NCI-H1694 treated with DMSO at 0.1 percent for 48 hours (cell line): ENCODE results near the gene ARCN1.

Experiments
- DNase-seq: peaks from one replicate; lab custom pipeline; 2025; lab: John Stamatoyannopoulos, UW

Gene ARCN1

DNA sequence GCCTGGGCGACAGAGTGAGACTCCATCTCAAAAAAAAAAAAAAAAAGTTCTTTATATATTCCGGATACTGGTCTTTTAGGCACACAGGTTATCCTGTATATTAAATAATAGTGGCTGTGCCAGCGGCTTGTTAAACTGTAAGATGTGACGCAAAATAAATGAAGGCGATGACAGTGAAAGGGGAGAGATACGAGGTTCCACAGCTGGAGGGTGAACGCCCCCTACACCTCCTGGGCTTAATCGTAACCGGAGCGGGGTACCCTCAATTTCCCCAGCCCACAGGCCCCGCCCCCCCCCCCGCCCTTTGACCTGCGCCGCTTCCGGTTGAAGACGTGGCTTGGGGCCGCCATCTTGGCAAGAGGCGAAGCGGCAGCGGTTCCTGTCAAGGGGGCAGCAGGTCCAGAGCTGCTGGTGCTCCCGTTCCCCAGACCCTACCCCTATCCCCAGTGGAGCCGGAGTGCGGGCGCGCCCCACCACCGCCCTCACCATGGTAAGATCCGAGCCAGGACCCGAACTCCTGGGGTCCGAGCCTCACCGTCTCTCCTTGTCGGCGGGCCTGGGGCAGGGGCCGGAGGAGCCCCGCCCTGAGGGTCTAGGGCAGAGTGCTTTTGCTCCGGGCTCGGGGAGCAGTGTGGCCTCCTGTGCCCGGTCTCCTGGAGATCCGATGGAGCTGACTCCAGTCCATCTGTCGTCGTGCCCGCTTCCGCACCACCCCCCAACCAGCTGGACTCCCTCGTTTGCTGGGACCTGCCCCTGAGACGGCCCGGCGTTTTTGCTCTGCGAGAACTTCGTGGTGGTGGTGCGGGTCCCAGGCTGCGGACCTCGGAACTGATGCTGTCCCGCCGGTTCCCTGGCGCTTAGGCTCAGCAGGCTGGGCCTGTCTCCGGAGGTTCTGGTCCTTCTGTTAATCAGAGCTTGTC is at the start of gene ARCN1:
TSS of gene ARCN1 (plus strand) at position 349 of the 920 bp plus-strand sequence. CDS start at position 488, 139 bp downstream.
- peak; percentile 5 for DNase-seq

DNA sequence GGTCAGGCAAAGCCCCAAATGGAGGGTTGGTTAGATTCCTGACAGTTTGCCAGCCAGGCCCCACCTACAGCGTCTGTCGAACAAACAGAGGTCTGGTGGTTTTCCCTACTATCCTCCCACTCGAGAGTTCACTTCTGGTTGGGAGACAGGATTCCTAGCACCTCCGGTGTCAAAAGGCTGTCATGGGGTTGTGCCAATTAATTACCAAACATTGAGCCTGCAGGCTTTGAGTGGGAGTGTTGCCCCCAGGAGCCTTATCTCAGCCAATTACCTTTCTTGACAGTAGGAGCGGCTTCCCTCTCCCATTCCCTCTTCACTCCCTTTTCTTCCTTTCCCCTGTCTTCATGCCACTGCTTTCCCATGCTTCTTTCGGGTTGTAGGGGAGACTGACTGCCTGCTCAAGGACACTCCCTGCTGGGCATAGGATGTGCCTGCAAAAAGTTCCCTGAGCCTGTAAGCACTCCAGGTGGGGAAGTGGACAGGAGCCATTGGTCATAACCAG is 49.6 kb upstream of the ARCN1 start:
- DNase-seq: no peak

DNA sequence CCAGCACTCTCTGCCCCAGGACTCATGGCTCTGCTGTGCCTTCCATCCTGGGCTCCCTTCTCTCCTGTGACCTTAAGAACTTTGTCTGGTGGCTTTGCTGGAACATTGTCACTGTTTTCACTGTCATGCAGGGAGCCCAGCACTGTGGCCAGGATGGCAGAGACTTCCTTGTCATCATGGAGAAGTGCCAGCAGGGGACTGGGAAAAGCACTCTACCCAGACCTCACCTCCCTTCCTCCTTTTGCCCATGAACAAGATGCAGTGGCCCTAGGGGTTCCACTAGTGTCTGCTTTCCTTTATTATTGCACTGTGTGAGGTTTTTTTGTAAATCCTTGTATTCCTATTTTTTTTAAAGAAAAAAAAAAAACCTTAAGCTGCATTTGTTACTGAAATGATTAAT is 47.9 kb upstream of the ARCN1 start:
- no peak for DNase-seq

DNA sequence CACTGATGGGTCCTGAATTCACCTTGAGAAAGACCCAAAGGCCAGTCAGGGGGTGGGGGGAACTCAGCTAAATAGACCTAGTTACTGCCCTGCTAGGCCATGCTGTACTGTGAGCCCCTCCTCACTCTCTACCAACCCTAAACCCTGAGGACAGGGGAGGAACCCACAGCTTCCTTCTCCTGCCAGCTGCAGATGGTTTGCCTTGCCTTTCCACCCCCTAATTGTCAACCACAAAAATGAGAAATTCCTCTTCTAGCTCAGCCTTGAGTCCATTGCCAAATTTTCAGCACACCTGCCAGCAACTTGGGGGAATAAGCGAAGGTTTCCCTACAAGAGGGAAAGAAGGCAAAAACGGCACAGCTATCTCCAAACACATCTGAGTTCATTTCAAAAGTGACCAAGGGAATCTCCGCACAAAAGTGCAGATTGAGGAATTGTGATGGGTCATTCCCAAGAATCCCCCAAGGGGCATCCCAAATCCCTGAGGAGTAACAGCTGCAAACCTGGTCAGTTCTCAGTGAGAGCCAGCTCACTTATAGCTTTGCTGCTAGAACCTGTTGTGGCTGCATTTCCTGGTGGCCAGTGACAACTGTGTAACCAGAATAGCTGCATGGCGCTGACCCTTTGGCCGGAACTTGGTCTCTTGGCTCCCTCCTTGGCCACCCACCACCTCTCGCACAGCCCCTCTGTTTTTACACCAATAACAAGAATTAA is 47.3 kb upstream of the ARCN1 start:
- DNase-seq: no peak

DNA sequence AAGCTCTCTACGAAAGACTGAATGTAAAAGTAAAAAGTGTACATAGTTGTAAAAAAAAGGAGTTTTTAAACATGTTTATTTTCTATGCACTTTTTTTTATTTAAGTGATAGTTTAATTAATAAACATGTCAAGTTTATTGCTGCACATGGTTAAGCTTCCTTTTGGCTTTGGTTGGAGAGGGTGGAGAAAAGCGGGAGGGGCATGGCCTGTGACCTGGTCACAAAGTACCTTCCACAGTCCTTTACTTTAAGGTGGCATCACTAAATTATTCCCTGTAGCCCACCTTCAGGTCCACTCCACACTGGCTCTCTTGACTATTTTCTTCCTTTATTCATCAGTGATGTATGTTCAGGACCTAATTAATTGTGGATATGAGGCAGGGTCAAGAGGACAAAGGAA is 45.5 kb upstream of the ARCN1 start:
- no peak for DNase-seq

DNA sequence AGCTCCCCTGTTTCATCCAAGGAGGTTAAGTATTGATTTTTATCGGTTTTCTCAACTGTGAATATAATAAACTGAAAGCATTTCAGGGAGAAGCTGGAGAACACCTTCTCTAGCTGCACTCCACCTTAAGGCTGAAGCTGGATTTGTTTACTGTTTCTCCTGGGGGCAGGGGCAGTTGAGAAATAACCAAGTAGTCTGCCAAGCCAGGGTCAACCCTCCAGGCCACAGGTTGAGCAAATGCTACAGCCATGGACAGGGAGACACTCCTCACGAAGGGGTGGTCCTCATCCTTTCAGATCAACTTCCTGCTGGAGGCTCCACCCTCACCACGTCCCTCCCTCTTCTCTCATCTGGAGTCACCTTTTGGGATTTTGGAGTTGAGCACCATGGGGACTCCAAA is 45.1 kb upstream of the ARCN1 start, which contains the start of gene TTC36:
TSS of gene TTC36 (plus strand) at position 366 of the 400 bp plus-strand sequence. CDS start at position 387, 21 bp downstream.
- no peak for DNase-seq

DNA sequence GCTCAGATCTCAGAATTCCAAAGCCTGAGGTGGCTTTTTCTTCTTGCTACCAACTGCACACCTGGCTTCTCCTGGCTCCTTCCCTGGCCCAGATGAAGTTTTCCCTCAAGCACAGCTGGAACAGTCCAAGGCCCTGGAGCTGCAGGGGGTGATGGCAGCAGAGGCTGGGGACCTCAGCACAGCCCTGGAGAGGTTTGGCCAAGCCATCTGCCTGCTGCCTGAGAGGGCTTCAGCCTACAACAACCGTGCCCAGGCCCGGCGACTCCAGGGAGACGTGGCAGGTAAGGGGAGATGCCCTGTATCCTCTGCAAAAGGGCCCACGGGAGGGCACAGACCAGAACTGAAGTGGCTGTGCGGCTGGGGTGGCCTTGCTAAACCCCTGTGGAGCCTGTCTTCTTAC is 43.7 kb upstream of the ARCN1 start:
- DNase-seq: no peak

DNA sequence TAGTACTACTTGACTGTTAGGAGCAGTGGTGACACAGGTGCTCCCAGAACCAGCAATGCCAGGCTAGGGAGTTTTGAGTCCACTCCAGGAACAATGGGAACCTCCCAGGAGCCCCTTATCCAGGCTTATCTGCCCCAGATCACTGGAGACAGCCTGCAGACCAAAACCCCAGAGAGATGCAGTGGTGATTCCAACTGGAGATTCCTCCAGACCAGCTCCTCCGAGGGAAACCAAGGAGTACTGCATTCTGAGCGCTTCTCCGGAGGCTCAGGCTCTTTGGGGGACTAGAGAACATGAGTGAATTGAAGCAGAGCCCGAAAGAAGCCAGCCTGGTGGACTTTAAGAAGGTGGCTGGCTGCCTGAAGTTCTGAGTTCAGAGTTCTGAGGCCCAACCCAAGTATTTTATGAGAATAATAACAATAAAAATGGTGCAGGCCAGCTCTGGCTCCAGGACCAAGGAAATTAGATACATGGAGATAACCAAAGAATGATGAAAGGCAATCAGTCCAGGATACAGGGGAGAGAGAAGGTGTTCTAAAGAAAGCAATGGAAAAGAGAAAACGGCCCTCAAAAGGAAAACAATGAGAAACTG is 42.5 kb upstream of the ARCN1 start:
- DNase-seq: no peak

DNA sequence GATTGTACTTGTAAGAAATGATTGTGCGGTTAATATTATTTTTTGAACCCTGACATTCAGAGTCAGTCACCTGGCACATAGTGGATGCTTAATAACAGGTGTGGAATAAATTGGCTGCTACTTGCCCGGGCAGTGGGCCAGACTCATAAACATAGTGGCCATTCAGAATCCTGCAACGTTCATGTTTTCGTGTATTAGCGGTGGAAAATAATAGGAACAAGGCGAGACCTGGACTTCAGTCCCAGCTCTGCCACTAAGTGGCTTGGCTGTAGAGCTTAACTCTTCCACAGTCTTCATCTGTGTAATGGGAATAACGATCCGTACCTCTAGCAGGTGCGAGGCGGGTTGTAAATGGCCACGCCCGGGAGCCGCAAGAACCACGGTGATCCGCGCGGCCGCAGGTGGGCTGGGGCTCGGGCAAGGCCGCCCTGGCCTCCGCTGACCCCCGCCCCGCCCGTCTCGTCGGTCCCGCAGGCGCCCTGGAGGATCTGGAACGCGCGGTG is 42.0 kb upstream of the ARCN1 start:
- DNase-seq: no peak

DNA sequence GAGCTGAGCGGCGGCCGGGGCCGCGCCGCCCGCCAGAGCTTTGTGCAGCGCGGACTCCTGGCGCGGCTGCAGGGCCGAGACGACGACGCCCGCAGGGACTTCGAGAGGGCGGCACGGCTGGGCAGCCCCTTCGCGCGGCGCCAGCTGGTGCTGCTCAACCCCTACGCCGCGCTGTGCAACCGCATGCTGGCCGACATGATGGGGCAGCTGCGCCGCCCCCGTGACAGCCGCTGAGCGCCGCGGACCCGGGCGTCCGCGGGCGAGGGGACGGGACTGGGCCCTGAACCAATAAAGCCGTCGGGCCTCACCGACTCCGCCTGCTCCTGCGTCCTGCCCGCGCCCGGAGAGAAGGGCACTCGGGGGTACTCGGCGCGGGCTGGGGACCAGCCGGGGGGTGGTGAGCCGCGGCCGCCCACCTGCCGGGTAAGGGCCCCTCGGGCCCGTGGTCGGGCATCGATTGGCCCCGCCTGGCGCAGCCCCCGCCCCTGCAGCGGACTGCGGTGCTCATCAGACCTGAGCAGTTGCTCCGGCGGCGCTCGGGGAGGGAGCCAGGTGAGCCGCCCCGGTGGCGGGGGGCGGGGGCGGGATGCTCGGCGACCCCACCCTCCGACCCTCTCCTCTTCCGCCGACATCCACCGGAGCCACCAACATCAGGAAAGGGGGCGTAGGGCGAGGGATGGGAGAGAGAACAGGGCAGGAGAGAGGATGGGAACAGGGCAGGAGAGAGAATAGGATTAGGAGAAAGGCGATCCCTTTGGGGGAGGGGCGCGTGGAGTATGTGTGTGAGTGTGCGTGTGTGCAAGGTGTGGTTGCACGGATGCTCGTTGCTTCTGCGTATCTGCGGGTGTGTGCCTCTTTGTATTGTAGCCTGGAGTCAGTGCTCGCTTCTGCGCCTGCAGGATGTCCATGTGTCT is 41.3 kb upstream of the ARCN1 start, which contains the start of gene TMEM25:
TSS of gene TMEM25 (plus strand) at position 510 of the 914 bp plus-strand sequence. CDS start 610 bp downstream, outside the sequence.
- DNase-seq: no peak

DNA sequence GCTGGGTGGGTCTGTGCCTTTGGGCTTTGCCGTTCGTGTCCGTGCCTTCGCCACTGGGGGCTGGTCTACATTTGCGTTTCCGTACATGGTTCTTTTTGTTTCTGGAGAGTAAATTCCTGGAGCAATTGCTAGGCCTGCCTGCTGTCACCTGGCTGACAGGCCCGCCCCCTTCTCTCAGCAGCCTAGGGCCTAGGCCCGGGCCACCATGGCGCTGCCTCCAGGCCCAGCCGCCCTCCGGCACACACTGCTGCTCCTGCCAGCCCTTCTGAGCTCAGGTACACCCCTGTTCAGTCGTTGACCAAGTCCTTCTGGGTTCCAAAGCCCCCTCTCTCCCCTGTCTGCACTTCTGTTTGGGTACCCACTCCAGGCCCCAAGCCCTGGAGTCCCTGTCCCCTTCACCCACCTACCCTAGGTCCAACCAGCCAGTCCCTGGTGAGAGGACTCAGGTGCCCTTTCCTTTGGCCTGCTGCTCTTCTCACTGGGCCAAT is 40.6 kb upstream of the ARCN1 start:
- no peak for DNase-seq

DNA sequence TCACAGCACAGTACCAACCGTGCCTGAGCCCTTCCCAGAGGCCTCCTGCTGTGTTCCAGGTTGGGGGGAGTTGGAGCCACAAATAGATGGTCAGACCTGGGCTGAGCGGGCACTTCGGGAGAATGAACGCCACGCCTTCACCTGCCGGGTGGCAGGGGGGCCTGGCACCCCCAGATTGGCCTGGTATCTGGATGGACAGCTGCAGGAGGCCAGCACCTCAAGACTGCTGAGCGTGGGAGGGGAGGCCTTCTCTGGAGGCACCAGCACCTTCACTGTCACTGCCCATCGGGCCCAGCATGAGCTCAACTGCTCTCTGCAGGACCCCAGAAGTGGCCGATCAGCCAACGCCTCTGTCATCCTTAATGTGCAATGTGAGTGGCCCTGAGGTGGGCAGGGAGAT is 40.1 kb upstream of the ARCN1 start:
- DNase-seq: no peak

DNA sequence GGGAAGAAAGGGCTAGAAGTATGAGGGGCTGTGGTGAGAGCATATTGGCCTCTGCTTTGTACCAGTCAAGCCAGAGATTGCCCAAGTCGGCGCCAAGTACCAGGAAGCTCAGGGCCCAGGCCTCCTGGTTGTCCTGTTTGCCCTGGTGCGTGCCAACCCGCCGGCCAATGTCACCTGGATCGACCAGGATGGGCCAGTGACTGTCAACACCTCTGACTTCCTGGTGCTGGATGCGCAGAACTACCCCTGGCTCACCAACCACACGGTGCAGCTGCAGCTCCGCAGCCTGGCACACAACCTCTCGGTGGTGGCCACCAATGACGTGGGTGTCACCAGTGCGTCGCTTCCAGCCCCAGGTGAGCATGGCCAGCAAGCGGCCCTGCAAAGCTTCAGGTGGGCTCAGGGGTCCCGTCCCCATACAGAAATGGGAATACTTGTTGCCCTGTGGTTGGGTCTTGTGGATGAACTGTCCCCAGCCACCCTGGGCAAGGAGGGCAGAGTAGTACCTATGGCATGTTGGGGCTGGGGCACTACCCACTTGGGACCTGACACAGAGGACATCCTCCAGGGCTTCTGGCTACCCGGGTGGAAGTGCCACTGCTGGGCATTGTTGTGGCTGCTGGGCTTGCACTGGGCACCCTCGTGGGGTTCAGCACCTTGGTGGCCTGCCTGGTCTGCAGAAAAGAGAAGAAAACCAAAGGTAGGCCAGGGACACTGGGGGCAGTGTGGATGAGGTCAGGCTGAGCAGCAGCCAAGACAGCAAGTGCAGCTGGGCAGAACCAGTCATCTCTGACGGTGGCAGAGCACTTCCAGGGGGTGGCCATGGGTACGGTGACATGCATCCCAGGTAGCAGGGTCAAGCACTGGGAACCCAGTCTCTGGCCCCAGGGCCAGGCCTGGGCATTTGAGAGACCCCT is 39.1 kb upstream of the ARCN1 start:
- DNase-seq: no peak

DNA sequence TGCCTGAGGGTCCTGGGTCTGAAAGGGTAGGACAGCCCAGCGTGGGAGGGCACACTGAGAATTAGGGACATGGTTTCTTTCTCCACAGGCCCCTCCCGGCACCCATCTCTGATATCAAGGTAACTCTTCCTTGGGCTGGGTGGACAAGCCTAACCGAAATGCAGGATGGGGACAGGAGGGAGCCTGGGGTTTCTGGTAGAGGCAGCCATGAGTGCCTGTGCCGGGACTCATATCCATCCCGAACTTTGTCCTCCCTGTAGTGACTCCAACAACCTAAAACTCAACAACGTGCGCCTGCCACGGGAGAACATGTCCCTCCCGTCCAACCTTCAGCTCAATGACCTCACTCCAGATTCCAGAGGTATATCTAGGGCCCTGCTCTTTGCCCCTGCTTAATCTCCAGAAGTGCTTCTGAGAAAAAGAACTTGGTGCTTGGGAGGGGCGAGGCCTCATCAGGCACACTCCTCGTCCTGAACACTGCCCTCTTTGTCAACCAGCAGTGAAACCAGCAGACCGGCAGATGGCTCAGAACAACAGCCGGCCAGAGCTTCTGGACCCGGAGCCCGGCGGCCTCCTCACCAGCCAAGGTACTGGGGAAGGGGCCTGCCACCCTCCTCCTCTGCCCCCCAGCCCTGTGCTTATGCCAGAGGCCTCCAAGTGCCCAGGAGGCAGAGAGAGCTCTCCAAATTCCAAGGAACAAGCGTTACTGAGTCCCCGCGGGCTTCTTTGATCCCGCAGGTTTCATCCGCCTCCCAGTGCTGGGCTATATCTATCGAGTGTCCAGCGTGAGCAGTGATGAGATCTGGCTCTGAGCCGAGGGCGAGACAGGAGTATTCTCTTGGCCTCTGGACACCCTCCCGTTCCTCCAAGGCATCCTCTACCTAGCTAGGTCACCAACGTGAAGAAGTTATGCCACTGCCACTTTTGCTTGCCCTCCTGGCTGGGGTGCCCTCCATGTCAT is 38.2 kb upstream of the ARCN1 start:
- DNase-seq: no peak

DNA sequence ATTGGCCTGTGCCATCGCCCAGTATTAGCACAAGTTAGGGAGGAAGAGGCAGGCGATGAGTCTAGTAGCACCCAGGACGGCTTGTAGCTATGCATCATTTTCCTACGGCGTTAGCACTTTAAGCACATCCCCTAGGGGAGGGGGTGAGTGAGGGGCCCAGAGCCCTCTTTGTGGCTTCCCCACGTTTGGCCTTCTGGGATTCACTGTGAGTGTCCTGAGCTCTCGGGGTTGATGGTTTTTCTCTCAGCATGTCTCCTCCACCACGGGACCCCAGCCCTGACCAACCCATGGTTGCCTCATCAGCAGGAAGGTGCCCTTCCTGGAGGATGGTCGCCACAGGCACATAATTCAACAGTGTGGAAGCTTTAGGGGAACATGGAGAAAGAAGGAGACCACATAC is 36.9 kb upstream of the ARCN1 start:
- DNase-seq: no peak

DNA sequence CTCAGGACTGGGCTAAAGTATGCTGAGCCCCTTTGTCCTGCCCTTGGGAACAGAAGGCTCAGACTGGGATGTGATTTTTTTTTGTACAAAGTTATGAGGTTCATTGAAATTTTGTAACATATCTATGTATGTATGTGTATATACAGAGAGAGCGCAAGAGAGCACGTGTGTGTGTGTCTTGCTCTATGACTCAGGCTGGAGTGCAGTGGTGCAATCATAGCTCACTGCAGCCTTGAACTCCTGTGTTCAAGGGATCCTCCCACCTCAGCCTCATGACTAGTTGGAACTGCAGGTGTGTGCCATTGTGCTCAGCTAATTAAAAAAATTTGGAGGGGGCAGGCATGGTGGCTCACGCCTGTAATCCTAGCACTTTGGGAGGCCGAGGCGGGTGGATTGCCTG is 35.5 kb upstream of the ARCN1 start:
- no peak for DNase-seq

DNA sequence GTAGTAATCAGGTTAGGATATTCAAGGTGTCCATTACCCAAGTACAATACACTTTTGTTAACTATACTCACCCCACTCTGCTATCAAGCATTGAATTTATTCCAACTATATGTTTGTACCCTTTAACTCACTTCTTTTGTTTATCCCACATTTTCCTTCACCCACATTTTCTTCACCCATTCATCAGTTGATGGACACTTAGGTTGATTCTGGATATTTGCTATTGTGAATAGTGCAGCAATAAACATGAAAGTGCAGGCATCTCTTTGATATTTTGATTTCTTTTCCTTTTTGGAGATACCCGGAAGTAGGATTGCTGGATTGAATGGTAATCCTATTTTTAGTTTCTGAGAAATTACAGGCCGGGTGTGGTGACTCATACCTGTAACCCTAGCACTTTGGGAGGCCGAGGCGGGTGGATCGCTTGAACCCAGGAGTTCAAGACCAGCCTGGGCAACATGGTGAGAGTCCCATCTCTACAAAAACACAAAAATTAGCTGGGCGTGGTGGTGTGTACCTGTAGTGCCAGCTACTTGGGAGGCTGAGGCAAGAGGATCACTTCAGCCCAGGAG is 34.7 kb upstream of the ARCN1 start:
- no peak for DNase-seq

DNA sequence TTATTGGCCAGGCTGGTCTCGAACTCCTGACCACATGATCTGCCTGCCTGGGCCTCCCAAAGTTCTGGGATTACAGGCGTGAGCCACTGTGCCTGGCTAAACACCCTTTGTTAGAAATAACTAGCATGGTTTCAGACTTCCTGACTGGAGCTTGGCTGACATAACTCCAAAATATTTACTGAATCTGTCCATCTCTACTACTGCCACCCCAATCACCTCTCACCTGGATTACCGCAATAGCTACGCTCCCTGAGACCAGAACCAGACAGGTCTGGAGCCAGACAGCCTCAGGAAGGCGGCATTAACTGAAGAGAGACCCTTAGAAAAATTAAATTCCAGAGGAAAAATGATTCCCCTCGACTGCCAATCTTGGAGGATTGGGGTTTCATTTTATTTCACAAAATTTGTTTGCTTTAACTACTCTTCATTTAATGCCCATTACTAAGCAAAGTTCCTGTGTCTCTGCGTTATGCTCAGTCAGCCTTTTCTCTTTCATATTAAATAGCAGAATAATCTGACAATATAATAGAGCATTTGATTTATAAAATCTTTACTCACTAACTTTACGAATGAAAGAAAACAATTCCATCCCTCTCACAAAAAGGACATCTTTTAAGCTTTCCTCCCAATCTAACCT is 28.1 kb upstream of the ARCN1 start:
- no peak for DNase-seq
